GM19438 (cell line): ENCODE data around the gene RASGRF2.

Experiments
- ATAC-seq: cut with Tn5 transposase; IDR thresholded peaks from one replicate; pipeline ENCODE4 v1.9.1; 2021; ENCODE audit warnings: low read depth; ENCODE audit not compliant: unreplicated experiment

The RASGRF2 gene

DNA sequence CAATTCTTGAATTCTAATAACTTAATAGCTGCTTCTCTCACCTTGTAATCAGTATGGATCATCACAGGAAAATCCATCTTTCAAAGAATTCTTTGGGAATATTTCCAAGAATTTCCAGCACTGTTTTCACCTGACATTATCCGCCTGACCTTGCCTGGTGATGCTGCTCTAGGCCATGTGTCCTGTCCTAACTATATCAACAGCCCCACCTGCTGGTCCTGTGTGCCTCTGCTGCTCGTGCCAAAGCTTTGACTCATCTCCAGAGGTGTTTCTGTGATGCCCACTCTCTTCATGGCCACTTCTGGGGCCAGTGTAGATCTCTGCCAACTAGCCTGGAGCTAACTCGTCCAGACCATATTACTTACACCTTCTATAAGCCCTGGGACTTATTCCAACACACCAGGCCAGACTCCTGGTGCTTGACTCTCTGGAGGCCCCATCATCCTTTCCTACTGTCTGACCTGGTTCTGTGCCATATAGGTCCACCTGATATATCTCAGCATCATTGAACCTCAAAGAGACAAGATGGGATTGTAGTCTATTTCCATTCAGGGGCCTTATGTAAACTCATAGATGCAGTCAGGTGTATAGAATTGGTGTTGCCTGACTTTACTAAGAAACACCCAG is 205.4 kb downstream of the RASGRF2 start:
- no peak for ATAC-seq

DNA sequence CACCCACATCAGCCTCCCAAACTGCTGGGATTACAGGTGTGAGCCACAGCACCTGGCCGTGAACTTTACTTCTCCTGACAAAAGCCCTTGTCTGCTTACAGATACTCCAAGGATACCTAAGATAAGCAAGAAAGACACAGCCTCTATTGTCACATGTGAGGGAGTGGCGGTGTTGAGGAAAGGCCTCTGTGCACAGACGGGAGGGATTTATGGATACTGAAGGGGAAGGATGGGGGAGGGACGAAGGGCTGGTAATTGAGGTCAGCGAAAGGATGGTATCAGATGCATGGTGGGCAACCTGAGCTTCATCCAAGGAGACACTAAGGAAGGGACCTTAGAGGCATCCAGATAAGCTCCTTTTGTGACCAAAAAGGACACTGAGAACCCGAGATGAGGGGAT is 206.3 kb downstream of the RASGRF2 start:
- no peak for ATAC-seq

DNA sequence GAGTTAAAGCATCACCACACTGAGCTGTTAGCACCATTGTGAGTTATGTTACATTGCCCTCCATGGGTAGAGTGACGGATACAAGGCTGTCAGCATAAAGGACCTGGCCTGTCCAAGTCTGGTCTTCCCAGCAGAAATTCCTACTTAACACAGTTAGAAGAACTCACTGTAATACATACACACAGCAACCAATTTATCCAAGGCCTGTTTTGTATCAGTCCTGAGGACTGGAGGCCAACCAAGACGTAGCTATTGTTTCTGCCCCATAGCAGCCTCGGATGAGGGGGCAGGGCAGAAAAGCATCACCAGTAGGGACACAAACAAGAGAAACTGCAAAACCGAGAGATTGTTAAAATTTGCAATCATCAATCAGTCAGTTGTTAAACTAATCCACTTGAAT is 206.9 kb downstream of the RASGRF2 start:
- ATAC-seq, result no peak

DNA sequence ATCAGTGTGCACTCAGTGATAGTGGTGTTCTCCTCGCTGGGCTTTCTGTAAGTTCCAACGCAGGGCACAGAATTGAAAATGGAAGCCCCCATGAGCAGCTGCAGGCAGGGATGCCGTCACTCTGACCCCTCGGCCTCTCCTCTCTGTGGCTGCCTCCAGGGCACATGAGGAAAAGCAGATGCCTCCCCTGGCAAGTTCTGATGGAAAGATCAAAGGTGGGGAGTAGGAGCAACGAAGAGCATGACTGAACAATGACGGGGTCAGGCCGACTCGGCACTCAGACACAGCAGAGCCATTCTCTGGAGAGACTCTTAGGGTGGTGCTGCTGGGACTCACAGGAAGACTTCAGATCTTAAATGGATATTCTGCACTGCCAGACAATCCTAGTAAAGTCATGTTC is 207.4 kb downstream of the RASGRF2 start:
- no peak for ATAC-seq

DNA sequence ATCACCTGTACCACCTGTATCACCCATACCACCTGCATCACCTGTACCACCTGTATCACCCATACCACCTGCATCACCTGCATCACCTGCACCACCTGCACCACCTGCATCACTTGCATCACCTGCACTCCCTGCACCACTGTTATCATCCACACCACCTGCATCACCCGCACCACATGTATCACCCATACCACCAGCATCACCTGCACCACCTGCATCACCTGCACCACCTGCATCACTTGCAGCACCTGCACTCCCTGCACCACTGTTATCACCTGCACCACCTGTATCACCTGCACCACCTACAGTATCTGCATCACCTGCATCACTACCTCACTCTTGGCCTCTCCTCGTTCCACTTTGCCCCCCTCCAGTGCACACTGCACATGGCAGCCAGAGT is 209.8 kb downstream of the RASGRF2 start:
- ATAC-seq, result no peak

DNA sequence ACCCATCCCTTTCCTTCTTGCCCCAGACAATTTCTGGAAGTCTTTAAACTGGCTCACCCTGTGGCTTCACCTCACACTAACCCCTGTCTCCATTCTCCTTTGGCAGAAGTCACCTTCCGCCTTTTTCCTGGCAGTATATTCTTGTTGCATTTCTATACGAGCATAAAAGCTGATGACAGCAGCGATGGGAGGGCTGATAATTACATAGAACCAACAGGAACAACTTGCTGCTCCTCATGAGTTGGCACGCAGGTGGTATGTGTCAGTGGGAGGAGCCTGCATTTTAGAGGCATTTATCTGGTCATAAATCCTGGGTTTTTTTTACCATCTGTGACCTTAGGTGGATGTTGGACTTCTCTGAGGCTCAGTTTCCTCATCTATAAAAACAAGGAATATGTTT is 211.6 kb downstream of the RASGRF2 start:
- no peak for ATAC-seq

GRCh38 chr5:81172710-81173109 is 212.5 kb downstream of the RASGRF2 start:
- ATAC-seq, result no peak

DNA sequence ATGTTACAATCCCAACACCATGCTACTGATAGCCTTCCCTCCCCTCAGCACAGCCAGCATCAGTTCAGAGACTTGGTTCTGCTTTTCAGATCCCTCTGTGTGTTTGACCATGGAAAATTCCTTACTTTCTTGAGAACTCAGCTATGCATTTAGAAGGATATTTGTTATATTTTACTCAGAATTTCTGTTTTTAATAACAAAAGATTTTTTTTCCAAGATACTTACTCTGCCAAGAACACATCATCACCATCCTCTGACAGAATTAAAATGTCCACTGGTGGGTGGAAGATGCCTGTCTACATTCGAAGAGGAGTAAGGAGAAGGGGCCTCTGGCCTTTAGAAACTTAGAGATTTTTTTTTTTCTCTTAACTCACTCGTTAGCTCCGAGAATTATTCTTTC is 216.9 kb downstream of the RASGRF2 start:
- no peak for ATAC-seq

GRCh38 chr5:81179959-81180358 is 219.8 kb downstream of the RASGRF2 start:
- ATAC-seq, result no peak

- ATAC-seq, result no peak
These were observed 220.8 kb downstream of the RASGRF2 start for GRCh38 chr5:81180780-81181460.

GRCh38 chr5:81181576-81182316 is 221.6 kb downstream of the RASGRF2 start:
- ATAC-seq, result no peak

- ATAC-seq, result no peak
These were observed 222.5 kb downstream of the RASGRF2 start for GRCh38 chr5:81182396-81183390.

GRCh38 chr5:81183811-81184748 is 223.9 kb downstream of the RASGRF2 start:
- no peak for ATAC-seq

GRCh38 chr5:81184749-81185110 is 224.6 kb downstream of the RASGRF2 start:
- ATAC-seq, result no peak

DNA sequence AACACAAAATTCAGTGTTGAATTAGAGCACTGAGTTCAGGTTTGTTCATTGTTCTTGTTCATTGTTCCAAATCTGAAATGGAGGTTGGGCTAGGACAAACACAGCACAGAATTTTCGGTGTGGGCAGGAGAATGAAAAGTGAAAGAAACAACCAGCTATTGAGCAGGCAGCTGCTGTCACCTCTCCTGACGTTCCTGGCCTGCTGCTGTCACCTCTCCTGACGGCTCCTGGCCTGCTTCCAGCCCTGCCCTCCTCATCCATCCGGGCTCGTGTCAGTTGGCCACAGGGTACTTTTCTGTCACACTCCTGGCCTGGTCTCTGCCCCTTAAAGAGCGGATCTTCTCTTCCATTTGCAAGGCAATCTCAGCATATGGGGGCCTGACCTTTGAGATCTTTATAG is 227.7 kb downstream of the RASGRF2 start:
- ATAC-seq, result no peak

GRCh38 chr5:81188962-81189361 is 228.8 kb downstream of the RASGRF2 start:
- no peak for ATAC-seq

GRCh38 chr5:81189875-81190498 is 229.8 kb downstream of the RASGRF2 start:
- ATAC-seq, result no peak

DNA sequence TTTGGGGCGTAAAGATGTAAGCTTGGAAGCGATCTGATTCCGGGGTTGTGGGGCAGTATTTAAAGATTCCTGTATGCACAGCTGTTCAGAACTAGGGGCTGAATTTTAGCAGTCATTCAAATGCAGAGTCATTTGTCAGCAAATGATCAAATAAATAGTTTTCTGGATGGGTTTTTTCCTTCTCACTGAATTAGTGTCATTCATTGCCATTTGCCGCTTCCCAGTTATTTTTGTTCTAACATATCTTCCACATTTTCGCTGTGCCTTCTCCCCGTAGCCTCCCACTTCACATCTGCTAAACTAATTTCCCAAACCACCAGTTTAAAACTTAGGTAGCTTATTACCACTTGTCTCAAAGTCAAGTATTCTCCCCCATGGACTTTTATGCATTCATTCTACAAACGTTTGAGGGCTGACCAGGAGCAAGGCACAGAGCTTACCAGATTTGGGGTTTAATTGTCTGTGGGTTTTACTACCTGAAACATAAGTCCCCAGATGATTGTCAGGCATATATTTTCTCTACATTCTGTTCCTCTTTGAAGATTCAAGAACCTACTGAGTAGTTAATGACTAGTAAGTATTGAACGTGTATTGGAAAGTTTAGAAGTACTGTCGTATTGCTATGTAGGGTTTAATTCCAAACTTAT is 231.7 kb downstream of the RASGRF2 start:
- no peak for ATAC-seq

GRCh38 chr5:81192373-81192750 is 232.2 kb downstream of the RASGRF2 start:
- no peak for ATAC-seq
